HG02885 (cell line): ENCODE data around the gene ATP6V1G1.

Experiments used
- ATAC-seq: cut with Tn5 transposase; IDR thresholded peaks from one replicate; pipeline ENCODE4 v1.9.1; 2021; ENCODE audit warnings: mild to moderate bottlenecking; ENCODE audit not compliant: unreplicated experiment, poor library complexity

ATP6V1G1 gene, protein sequence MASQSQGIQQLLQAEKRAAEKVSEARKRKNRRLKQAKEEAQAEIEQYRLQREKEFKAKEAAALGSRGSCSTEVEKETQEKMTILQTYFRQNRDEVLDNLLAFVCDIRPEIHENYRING

DNA sequence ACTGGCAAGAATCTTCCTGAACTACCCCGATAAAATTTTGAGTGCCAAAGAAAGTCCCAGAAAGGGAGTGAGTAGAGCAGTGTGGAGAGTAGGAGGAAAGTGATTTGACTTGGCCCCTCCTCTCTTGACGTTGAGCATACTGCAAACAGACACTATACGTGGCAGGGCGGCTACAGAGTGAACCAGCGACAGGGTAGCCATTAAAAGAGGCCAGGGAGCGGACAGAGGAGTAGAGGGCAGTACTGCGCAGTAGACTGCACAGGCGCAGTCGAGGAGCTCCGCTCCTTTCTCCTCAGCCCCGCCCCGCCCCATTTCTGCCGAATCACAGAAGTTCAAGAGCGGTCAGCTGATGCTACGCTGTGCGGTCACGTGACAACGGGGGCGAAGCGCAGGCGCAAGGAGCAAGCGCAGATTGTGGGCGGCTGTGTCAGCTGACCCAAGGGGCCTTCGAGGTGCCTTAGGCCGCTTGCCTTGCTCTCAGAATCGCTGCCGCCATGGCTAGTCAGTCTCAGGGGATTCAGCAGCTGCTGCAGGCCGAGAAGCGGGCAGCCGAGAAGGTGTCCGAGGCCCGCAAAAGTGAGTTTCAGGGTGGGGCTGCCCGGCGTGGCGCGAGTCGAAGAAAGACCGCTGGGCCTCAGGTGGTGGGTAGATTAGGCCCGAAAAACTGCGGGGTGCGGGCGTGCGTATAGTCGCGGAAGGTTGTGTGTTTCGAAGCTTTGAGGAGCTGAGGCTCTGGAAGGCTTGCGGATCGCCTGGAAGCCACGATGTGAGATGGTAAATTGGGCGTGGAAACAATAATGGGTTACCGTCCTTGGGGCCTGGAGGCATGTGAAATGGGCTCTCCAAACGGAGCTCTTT is at the start of gene ATP6V1G1:
Gene ATP6V1G1, plus strand, starts transcription at position 425 of the 858 bp plus-strand sequence. Its CDS starts 70 bp downstream, at position 495.
- peak; percentile 96 for ATAC-seq

DNA sequence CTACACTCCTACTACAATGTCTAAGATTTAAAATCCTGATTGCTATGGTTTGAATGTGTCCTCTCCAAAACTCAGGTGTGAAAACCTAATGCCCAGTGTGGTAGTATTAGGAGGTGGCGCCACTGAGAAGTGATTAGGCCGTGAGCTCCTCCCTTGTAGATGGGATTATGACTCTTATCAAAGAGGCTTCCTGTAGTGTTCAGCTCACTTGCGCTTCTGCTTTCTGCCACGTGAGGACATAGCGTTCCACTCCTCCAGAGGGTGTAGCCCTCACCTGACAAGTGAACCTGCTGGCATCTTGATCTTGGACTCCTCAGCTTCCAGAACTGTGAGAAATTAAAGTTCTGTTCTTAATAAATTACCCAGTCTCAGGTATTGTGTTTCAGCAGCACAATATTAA is 49.3 kb upstream of the ATP6V1G1 start:
- ATAC-seq = peak; percentile 62

DNA sequence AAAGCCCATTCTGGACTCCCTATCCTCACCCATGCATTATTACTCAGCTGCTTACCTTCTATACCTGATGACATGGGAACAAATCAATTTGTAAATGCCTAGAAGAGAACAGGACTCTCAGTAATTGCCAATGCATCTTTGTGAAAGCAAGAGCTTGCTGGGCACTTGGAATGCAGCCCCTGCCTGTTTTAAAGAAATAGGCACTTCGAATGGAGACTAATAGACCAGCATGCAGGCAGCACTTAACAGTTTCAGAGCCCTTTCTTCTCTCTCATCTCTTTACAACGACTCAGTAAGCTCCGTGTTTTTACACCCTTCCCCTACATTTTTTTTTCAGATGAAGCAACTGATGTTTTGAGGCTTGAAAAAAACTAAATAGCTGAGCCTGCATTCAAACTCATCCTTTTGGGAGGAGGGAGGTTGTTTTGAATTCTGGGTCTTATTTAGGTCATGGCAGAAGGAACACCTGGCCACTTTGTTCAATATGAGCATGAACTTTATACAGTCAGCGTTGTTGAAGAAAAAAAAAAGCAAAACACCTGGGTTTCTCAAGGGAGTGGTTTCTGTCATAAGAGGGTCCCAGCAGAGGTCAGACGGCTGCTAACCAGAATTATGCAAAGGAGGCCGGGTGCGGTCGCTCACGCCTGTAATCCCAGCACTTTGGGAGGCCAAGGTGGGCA is 47.7 kb upstream of the ATP6V1G1 start:
- ATAC-seq = no peak

DNA sequence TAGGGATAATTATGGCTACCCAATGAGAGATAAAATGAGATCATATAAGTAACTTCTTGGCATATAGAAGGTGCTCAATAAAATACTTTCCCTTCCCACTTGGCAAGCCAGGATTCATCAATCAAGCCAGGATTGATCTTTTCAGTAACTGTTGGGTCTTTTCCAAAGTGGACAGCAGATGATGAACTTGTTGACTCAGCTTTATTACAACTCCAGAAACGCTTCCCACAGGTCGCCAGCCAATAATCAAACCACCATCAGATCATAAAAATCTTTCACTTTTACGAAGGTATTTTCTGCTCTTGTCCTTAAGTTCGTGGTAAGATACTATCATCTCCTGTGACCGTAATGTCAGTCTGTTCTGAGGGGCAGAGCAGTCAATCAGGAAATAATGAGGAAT is 42.5 kb upstream of the ATP6V1G1 start:
- ATAC-seq = no peak

DNA sequence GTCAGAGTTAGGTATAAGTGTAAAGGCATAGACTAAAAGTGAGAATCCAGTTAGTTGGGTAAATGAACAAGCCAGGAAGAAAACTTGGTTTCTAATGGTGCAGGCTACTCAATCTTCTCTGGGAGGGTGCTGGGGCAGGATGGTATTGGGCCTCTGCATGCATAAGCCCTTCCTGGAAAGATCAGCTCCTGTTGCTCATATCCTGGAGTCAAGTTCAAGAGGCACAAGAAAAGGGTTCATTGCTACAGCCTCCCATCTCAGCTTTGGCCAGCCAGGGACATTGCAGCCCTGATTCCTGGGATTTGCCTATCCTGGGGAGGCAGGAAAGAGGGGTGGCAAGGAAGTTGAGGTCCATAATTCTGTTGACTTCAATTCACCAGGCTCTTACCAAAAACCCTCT is 40.7 kb upstream of the ATP6V1G1 start:
- no peak for ATAC-seq

DNA sequence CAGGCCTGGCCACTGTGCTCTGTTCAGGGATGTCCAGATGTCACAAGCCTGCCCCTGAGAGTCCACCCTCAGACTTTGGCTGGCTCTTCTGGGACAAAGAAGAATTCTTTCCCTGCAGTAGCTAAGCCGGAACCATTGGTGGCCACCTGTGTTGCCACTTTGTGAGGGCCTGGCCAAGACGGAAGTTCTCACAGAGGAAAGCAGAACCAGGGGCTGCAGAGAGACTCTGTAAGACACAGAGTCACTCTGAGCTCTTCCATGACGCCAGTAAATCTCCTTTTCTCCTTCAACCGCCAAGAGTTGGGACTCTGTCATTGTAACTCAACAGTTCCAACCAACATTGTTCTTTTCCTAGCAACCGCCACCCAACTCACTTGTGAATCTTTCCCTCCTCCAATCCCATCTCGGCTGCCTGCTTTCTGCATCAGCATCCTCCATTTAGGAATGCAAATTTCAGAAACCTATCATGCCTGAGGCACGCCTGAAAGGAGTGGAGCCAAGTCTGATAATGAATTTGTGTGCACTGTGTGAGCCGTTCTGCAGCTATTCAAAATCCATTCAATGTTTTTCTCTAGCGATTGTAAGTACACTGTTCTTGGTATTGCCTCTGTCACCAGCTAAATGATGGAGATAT is 37.8 kb upstream of the ATP6V1G1 start:
- ATAC-seq = no peak

DNA sequence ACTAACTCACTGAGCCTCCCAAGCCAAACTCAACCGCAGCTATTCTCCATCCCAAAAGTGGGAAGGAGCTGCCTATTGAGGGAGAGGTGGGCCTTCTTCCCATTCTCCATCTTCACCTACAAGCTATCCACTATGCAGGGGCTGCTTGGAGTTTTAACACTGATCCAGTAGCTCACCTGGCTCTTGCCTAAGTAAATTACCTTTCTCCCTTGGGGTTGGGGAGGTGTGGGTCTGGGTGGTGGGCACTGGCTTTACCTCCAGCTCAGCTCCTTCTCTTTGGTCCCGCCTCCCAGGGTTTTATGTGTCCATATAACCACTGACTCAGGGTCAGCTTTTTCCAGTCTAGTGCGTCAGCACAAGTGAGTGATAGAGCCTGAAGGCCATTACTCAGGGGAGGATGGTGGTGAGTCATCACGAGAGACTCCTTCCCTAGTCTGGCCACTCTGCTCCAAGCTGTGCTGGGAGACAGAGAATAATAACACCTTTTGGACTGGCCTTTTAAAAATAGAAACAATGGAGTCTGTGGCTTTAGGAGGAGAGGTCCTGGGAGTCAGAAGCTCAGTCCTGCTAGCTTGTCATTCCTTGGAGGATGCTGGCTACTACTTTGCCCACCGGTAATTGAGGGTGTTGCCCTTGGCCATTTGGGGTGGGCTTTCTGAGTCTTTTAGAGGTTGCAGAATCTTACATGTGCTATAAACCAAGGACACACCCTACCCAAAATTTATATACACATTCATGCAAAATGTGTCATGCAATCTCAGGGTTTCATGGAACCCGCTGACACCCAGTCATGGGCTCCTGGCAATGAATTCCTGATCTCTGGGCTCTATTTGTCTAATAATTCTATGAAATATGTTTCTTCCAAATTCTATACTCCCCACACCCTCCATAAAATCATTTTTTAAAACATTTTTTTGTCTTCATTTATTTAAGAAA is 35.6 kb upstream of the ATP6V1G1 start:
- ATAC-seq = no peak

DNA sequence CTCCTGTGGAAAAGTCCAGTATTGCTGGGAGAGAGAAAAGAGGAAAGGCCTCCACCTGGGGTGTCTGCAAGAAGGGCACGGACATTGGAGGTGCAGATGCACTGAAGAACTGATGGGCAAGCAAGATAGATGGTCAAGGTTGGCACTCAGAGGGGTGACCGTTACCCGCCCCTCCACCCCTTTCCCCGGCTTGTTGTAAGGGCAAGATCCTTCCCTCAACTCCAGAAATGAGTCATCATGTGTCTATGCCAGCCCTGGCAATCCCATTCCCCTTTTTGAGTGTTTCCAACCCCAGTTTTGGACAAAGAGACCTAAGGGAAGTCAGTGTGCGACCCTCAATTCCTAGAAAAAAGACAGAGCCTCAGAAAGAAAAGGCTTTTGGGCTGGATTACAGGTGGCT is 34.9 kb upstream of the ATP6V1G1 start:
- no peak for ATAC-seq

DNA sequence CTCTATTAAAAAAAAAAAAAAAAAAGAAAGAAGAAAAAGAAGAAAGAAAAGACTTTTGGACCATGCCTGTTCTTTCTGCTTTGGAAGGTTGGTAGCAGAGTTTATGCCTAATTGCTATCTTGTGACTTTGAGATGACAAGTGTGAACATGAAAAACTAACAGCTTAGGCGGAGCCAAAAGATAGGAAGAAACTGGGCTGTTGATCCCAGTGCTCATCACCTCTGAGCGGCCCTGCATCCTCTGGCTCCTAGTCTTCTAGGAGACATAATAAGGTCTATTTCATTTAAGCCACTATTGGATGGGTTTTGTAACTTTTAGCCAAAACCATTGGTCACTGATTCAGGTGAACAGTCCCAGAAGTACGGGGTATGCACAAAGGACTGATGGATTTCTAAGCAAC is 34.4 kb upstream of the ATP6V1G1 start:
- ATAC-seq = no peak

DNA sequence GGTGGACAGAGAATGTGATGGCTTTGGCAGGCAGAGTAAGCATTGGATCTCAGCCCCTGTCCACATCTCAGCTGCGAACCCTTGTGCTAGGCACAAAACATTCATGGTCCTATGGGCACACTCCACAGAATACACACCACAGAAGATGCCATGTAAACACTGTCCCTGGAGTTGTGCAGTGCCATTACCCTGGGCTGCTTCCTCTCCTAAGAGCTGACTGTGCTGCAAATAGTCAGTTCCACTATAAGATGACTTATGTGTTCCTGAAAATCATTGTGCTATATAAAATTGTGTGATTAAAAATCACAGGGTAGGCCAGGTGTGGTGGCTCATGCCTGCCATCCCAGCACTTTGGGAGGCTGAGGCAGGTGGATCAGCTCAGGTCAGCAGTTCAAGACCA is 31.9 kb upstream of the ATP6V1G1 start:
- no peak for ATAC-seq

DNA sequence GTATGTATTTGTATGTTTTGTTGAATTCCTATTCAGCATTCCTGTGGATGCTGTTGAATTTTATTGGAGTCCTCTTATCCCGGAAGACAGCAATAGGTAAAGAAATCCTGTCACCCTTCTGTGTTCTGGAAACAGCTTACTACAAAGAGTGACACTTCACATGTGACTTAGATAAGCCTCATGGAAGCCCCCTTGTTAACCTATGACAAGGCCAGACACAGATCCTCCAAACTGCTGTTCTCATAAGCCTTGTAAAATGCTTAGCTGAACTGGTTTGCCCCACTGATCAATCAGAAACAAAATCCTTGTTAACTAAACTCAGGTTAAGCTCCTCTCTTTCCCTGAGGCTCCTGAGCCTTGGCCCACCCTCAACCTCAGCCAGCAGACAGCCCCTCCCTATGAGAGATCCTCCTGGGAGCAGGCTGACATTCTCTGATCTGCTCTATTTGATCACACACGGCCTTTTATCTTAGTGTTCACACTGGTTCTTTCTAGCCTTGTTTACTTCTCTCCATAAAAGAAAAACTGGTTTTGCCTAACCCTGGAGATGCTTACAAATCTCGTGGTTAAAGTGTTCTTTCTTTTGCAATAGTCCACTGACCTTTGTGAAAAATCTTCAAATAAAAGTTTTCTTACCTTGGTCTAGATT is 29.4 kb upstream of the ATP6V1G1 start:
- no peak for ATAC-seq

DNA sequence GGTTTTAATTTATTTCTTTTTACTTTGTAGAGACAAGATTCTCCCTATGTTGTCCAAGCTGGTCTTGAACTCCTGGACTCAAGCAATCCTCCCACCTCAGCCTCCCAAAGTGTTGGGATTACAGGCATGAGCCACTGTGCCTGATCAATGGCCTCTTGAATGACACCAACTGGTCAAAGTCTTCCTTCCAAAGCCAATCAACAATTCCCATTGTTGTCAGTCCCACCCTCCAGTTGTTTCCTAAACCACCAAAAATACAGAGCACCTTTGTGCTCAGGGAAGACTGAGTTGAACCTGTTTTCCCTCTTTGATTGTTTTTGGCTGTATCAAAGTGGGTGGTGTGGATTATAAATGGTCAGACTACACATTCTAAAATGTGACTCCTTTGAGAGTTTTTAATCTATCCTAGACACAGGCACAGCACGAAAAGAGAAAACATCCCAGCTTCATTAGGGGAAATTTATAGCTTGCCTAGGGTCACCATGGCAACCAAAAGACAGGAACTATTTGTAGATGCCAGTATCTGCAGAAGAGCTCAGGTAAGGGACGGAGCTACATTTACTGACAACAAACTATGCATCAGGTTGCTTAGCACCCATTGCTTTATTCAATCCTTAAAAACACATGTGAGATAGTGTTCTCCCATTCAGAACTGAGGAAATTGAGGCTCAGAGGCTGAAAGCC is 27.6 kb upstream of the ATP6V1G1 start:
- no peak for ATAC-seq

DNA sequence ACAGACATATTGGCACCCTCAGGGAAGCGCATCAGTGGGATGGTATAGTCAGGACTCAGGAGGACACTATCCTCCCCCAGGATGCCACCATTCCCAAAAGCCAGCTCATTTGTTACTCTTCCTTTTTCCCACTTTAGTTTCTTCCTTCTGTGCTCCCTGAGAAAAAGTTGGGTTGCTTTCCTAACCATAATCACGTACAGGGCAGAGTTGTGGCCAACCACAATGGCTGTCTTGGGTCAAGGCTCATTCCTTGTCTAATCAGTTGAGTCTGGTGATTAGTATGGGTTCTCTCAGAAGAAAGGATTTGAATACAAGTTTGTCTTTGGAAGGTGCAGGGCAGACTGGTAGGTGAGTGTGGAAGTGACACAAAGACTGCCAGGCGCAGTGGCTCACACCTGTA is 26.6 kb upstream of the ATP6V1G1 start:
- no peak for ATAC-seq

DNA sequence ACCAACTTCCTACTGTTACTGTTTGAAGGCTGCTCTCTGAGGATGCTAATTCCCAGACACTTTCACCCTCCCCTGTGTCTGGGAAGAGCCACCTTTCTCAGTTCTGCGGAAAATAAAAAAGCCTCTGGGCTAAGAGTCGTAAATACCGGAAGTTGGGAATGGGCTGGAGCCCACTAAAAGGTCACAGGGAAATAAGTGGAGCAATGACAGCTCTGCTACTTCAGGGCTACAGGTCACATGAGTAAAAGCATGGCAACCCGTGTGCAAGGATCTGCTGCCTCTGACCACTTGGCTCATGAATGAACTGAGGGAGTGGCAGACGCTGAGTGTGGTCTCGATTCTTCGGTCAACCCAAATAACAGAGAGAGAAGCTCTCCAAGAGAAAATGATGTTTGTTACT is 25.8 kb upstream of the ATP6V1G1 start:
- ATAC-seq = no peak

DNA sequence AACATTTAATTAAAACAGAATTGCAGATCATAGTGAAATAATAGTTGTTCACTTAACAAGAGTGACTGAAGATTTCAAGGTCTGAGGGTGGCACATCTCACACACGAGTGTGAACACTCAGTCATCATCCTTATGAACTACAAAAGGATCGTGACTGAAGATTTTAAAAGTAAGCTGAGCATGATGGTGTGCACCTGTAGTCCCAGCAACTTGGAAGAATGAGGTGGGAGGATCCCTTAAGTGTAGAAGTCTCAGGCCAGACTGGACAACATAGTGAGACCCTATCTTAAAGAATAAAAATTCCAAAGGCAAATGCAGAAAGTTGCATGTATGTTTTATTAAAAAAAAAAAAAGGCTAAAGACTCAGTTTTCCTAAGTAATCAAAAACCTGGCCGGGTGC is 22.4 kb upstream of the ATP6V1G1 start:
- ATAC-seq = no peak

DNA sequence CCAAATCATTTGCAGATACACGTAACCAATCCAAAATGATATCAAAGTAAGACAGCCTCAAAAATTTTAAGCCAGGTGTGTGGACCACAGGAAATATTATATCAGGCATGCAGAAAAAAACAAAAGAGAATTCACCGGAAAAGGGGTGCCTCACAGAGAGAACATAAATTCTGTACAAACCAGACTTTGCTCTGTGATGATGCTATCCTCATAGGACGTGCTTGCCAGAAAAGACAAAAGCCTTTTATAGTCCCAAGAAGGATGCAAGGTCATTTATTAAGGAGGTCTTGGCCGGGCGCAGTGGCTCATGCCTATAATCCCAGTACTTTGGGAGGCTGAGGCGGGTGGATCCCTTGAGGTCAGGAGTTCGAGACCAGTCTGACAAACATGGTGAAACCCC is 16.8 kb upstream of the ATP6V1G1 start:
- no peak for ATAC-seq

DNA sequence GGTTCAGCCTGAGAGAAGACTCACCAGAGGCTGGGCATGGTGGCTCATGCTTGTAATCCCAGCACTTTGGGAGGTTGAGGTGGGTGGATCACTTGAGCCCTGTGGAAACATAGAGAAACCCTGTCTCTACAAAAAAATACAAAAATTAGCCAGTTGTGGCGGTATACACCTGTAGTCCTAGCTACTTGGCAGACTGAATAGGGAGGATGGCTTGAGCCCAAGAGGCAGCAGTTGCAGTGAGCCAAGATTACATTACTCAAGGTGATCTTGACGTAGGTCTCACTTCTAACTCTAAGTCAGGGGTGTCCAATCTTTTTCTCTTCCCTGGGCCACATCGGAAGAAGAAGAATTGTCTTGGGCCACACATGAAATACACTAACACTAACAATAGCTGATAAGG is 16.2 kb upstream of the ATP6V1G1 start:
- no peak for ATAC-seq

DNA sequence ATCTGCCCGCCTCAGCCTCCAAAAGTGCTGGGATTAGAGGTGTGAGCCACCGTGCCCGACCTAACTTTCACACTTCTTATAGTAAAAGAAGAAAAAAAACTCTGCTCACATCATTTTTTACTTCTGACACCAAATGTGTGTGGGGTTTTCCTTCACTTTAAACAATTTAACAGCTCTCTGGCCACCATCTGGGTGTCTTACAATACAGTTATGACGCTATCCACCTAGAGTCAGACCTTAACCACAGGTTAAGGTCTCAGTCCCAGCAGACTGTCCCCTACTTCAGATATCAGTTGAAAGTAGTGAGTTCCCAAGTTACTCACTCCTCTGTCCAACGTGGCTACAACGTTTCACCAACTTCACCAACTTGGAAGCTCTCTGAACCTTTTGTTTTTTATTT is 15.4 kb upstream of the ATP6V1G1 start:
- ATAC-seq = no peak

DNA sequence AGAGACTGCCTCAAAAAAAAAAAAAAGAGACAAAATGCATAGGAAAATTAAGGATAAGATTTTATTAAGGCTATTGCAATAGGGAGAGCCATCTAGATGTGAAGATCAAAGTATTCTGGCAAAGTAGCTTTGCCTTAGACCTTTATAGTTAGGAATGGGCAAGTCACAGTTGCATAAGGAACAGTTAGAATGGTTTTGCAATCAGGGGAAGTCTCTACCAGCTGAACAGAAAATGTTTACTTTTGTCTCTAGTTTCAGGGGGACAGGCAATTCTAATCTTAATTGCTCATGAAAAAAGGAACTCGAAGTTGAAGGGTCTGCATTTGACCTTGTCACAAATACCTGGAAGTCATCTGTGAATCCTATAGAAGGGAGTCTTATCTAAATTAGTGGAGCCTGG is 13.1 kb upstream of the ATP6V1G1 start:
- ATAC-seq = no peak
